ENCODE results near the gene SHMT2.

DNA sequence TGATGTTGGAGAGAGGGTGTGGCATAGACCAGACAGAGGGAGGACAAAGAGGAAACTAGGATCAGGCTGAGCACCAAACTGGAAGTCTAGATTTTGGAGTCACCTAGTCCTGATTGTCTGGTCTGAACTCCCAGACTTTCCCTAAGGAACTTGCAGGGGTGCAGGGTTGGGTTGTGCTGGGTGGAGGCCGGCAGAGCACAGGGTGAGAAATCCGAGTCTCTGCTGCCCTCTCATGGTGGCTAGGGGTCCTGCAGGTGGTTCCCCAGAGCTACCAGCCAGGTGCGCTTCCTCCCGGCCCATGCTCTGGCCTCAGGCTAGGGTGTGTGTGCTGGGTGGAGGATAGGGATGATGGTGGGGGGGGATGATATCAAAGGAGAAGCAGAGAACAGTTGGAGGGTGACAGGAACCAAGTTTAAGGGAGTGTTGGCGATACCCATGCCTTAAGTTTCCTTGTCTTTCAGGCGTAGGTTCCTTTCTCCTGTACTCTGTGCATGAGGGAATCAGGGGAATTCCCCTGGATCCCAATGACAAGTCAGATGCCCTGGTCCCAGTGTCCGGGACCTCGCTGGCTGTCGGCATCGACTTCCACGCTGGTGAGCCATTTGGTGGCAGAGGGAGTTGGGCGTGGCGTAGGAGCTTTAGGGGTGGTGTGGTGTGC is 46.5 kb upstream of the SHMT2 start:
- TF ChIP-seq CTCF (IDR thresholded peaks at IDR 0.05): peak; percentile 88
- no peak for TF ChIP-seq EZH2 (IDR thresholded peaks at IDR 0.05)
